ENCODE data around the gene C16orf87.
"Not testable (repeated sequence)": the region's sequence is repeated elsewhere in the genome, so short reads cannot be mapped to it uniquely, and the experiment has no call there.

C16orf87 gene

DNA sequence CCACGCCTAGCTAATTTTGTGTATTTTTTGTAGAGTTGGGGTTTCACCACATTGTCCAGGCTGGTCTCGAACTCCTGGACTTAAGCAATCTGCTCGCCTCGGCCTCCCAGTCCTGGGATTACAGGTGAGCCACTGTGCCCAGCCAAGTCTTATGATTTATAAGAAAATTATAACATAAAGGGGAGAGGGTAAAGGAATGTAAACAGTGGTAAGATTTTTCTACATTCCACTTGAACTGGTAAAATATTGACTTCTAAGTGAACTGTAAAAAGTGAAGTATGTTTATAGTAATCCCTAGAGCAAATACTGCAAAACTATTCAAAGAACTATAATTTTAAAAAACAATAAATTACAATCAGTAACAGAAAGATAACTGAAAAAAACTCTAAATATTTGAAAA, 33.5 kb downstream of the C16orf87 start:
- DNase-seq, result no peak

DNA sequence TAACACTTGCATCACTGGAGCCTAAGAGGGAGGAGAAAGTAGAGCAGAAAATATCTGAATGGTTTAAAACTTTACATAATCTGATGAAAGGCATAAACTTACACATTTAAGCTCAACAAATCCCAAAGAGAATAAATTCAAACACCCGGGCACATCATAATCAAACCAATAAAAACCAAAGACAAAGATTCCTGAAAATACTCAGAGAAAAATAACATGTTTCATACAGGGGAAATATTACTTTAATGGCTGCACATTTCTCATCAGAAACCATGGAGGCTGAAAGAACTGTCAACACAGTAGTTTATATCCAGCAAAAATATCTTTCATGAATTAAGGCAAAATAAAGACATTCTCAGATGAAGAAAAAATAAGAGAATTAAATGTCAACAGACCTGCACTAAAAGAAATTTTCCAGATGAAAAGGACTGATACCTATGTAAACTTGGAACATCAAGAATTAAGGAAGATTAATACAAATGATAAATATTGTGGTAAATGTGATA, 34.2 kb downstream of the C16orf87 start:
- no peak for DNase-seq

GRCh38 chr16:46793841-46794240, 37.1 kb downstream of the C16orf87 start:
- DNase-seq, result no peak

- no peak for DNase-seq
Measured at GRCh38 chr16:46790599-46791270, 40.2 kb downstream of the C16orf87 start.

- peak; percentile 71 for DNase-seq
Measured at GRCh38 chr16:46789499-46790414, 41.2 kb downstream of the C16orf87 start.

- DNase-seq, result no peak
Measured at GRCh38 chr16:46788891-46789474, 42.0 kb downstream of the C16orf87 start.

DNA sequence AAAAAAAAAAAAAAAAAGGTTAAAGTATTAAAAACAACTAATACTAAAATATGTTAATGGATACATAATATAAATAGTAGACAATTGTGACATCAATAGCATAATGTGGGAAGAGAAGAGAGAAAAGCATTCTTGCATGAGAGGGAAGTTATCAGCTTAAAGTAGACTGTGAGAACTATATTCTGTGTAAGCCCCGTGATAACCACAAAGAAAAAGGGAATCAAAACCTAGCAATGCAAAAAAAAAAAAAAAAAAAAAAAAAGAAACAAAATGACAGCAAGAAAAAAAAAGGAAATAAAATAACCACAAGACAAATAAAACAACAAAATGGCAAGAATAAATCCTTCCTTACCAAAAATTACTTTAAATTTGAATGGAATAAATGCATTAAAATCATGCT, 43.1 kb downstream of the C16orf87 start:
- DNase-seq, result no peak

DNA sequence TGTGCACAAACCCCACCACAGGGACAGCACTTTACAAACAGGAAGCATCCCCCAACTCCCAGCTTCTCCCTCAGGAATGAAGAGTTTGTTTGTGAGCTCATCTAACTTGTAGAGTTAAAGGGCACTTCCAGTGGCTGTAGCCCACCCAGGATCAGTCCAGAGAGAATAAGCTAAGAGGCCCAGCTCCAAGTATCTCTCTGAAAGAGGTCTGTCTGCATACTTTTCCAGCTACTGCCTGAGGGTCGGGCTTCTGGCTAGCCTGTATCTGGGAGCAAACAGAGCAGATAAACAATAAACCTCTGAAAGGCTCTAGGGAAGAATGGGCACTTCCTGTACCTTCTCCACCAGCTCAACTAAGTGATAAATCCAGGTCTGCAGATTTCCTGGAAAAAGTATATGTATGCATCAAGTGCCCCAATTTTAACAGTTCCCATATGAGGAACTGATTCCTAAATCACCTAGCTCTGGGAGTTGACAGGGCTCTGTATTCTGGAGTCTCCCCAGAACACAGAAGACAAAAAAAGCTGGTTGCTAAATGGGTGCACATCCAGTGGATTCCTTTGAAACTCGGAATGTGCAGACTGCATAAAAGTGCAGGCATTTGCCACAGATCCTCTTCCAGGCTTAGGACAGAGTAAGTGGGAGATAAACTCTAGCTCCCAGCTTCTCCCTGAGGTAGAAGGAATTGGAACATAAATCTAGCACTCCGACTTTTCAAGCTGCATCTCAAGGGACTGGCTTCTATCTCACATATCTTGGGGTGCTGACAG, 45.7 kb downstream of the C16orf87 start:
- DNase-seq, result no peak

- DNase-seq, result not testable (repeated sequence)
Measured at GRCh38 chr16:46784569-46784968, 46.4 kb downstream of the C16orf87 start.

GRCh38 chr16:46783800-46784199, 47.2 kb downstream of the C16orf87 start:
- DNase-seq, result no peak

GRCh38 chr16:46782320-46782719, 48.7 kb downstream of the C16orf87 start:
- DNase-seq, result no peak

DNA sequence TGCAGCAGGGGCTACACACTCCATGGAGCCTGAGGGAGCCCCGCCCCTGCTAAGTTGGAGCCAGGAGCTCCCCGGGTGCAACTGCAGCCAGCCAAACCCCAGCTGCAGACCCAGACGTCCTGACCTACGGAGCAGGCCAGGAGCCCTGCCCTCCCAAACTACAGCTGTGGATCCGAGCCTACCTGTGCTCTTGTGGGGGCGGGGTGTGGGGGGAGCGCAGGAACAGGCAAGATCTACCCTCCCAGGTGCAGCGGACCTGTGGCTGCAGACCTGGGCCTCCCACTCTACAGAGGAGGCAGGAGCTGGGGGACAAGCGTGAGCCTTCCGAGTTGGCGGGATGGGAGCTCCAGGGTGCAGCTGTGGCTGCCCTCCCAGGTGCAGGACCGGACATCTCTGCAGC, 53.2 kb downstream of the C16orf87 start:
- DNase-seq, result no peak

- DNase-seq, result no peak
Measured at GRCh38 chr16:46775214-46775613, 55.8 kb downstream of the C16orf87 start.

DNA sequence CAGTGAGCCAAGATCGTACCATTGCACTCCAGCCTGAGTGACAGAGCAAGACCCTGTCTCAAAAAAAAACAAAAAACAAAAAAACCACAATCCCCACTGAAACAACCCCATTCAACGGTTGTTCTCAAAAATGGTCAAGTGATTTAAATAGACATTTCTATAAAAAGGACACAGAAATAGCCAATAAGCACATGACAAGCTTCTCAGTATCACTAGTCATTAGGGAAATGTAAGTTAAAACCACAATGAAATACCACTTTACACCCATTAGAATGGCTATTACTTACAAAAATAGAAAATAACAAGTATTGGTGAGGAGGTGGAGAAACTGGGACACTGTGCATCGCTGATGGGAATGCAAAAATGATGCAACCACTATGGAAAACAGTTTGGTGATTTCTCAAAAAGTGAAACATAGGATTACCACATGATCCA, 56.2 kb downstream of the C16orf87 start:
- no peak for DNase-seq

DNA sequence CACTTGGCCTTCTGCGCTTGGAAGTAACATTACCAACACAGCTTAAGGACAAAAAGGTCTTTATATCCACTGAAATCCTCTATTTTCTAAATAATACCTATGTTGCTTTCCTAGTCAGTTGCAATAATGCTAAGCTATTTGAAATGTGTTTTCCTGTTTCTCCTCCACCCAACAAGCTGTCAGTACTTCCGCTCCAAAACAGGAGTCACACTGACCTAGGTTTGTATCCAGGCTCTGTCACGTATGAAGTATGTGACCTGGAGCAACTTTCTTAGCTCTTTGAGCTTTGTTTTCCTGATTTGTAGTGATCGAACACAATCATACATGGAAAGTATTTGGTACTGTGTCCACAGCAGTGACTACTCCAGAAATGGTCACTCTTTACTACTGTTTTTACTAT, 58.5 kb downstream of the C16orf87 start:
- no peak for DNase-seq

DNA sequence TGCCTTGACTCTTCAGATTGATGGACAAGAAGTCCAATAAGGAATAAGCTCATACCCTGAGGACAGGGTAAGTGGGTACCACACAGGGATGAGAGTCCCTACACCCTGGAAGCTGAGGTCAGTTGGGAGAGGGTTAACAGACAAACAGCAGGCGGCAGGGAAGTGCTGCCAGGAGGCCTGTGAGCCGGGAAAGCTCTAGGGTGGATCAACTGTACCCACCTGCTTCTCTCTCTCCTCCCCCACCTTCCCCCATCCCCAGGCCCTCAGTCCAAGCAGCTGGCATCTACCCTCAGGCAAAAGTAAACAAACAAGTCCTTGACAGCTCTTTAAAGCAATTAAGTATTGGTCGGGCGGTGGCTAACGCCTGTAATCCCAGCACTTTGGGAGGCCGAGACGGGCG, 62.2 kb downstream of the C16orf87 start:
- no peak for DNase-seq

- no peak for DNase-seq
Measured at GRCh38 chr16:46765050-46765449, 65.9 kb downstream of the C16orf87 start.

- peak; percentile 44 for DNase-seq
Measured at GRCh38 chr16:46763147-46763546, 67.8 kb downstream of the C16orf87 start.

DNA sequence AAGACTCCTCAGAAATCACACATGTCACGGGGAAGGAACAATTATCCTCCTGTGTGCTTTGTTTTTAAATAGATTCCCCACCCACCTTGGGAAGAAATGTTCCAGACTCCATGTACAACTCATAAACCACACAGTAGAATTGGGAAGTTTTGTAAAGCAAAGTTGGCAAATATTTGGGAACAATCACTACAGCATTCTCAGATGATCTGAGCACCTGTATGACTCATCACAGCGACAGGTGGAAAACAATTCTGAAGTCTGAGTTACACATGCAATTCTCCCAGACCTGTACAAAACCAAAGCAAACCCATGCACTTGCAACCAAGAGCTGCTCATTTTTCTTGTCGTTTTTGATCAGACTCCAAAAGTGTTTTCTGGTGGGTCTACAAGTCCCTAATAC, 68.4 kb downstream of the C16orf87 start:
- no peak for DNase-seq

- no peak for DNase-seq
Measured at GRCh38 chr16:46759309-46759708, 71.7 kb downstream of the C16orf87 start.

DNA sequence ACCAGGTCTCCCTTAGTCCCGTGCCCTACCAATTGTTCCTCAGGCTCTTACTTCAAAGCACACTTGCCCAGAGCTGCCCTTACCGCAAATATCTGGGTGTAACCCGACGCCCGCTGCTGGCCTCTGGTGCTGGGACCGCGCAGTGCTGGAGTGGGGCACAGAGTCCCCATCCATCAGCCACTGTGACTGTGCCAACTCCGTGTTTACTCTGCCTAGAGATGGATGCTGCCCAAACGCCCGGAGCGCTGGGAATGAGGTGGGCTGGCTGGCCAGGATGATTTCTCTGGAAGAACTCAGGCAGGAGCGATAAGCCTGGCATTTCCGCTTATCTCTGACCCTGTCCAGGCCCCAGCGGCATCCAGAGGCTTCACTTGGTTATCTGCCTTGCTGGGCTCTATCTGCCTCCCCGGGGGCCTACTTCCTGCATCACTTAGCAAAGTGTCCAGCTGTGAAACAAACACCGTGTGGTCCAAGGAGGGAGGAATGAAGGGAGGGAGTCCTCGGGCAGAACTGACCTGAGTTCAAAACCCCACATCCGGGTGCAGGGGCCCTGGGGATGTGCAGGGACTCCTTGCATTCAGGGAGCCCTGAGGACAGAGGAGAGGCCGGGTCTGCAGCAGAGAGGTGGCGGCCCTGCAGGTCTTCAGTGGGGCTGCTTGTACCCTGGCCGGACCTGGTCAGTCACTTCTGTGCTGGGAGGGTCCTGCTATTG, 73.5 kb downstream of the C16orf87 start:
- DNase-seq, result peak; percentile 31

- DNase-seq, result no peak
Measured at GRCh38 chr16:46756772-46757171, 74.2 kb downstream of the C16orf87 start.

Measured in eye (tissue), 1 donor.